ENCODE data around the gene ATL2.

ATL2 gene

DNA sequence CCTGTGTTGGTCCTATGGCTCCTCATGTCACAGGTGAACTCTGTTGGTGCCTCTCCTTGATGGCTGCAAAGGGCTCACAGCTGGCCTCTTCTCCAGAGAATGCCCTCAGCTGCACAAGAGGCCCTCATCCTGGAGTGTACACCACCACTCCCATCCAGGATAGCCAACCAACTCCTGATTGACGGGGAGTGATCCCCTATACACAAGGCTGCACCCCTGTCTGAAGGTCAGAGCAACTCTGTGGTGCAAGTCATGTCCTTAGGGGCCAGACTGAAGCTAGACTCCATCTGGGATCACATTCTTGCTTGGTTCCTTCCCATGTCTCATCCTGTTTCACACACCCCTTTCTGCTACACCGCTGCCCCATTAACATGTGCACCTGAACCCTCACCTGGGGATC is 41.7 kb upstream of the ATL2 start:
- Histone ChIP-seq H3K79me2 (ENCODE audit: low read length) (no peaks in the 10 kb centered on the region), H4K20me1 (ENCODE audit: insufficient read depth, low read length) (no peaks in the 10 kb centered on the region), H3K27me3 (ENCODE audit: low read depth, low read length) (no peaks in the 10 kb centered on the region), H3K9ac (ENCODE audit: low read length) (no peak overlapping the region), H3K4me2 (ENCODE audit: low read length) (no peak overlapping the region; the same call in 1 of the 2 replicates), H3K36me3 (replicated peaks; ENCODE audit: low read depth, low read length) (no peaks in the 10 kb centered on the region), H3K4me3 (ENCODE audit: low read length) (no peak overlapping the region), H3K9me3 (ENCODE audit: insufficient read depth, low read length) (no peaks in the 10 kb centered on the region), H2AFZ (ENCODE audit: low read depth, low read length) (no peak overlapping the region; the same call in 1 of the 2 replicates), H3K4me1 (ENCODE audit: low read length) (peaks cover 8% of the 10 kb centered on the region; the same call in 1 of the 2 replicates), H3K27ac (ENCODE audit: low read length) (no peak overlapping the region)
- TF ChIP-seq, protein P1, sequence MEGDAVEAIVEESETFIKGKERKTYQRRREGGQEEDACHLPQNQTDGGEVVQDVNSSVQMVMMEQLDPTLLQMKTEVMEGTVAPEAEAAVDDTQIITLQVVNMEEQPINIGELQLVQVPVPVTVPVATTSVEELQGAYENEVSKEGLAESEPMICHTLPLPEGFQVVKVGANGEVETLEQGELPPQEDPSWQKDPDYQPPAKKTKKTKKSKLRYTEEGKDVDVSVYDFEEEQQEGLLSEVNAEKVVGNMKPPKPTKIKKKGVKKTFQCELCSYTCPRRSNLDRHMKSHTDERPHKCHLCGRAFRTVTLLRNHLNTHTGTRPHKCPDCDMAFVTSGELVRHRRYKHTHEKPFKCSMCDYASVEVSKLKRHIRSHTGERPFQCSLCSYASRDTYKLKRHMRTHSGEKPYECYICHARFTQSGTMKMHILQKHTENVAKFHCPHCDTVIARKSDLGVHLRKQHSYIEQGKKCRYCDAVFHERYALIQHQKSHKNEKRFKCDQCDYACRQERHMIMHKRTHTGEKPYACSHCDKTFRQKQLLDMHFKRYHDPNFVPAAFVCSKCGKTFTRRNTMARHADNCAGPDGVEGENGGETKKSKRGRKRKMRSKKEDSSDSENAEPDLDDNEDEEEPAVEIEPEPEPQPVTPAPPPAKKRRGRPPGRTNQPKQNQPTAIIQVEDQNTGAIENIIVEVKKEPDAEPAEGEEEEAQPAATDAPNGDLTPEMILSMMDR (IDR thresholded peaks at IDR 0.05; ENCODE audit: low read depth, low read length), result no peak
- no peak for TF ChIP-seq EZH2phosphoT487 (IDR thresholded peaks at IDR 0.05; ENCODE audit: low read depth)

DNA sequence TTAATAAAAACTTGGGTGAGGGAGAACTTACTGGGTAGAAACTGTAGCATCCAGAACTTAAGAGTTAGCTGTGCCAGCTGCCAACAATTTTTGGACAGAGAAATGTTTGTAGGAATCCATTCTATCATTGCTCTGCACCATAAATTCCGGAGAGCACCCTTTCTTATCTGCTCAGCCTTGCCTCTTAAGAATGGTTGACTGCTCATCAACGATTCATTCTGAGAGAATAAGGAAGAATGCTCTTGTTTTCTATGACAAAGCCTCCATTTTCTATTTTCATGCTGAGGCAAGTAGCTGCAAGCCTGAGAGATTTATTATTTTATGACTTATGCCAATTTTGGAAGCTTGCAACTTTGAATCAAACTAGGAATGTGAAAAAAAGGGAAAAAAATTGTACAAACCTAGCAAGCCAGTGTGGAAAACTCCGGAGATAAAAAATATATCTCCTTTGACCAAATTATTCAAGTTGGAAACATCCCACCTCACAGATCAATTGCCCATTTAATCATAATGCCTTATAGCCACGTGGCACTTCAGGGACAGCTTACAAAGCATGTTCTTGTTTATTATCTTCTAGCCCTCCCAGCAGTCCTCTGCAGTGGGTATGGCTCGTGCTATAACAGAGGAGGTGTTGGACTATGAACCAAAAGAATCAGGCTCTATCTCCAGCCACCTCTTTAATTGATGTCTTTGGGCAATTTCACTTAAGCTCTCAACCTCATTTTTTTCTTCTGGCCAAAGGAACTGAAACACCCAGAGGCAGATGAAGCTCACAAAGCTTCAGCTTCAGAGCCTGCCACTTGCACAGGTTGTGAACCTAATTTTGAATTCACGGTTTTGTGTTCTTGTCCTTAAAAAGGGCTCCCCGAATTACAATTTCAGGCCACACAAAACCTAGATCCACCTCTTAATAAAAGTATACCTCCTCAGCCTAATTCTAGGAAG is 40.9 kb upstream of the ATL2 start:
- H3K27ac ChIP-seq (ENCODE audit: low read length), result no peak overlapping the region
- H3K4me1 ChIP-seq (ENCODE audit: low read length), result peaks cover 8% of the 10 kb centered on the region; the same call in 1 of the 2 replicates
- H4K20me1 ChIP-seq (ENCODE audit: insufficient read depth, low read length), result no peaks in the 10 kb centered on the region
- TF ChIP-seq, protein P1 (IDR thresholded peaks at IDR 0.05; ENCODE audit: low read depth, low read length), result no peak
- no peak for TF ChIP-seq EZH2phosphoT487 (IDR thresholded peaks at IDR 0.05; ENCODE audit: low read depth)
- no peak overlapping the region for H3K4me3 ChIP-seq (ENCODE audit: low read length)
- H3K4me2 ChIP-seq (ENCODE audit: low read length), result no peak overlapping the region; the same call in 1 of the 2 replicates
- peak overlapping the region; percentile 46; the same call in 1 of the 2 replicates for H2AFZ ChIP-seq (ENCODE audit: low read depth, low read length)
- H3K27me3 ChIP-seq (ENCODE audit: low read depth, low read length), result no peaks in the 10 kb centered on the region
- peaks cover under 1% of the 10 kb centered on the region; the same call in 1 of the 2 replicates for H3K9me3 ChIP-seq (ENCODE audit: insufficient read depth, low read length)
- no peak overlapping the region for H3K9ac ChIP-seq (ENCODE audit: low read length)
- H3K36me3 ChIP-seq (replicated peaks; ENCODE audit: low read depth, low read length), result no peaks in the 10 kb centered on the region
- no peaks in the 10 kb centered on the region for H3K79me2 ChIP-seq (ENCODE audit: low read length)

- no peaks in the 10 kb centered on the region for H3K79me2 ChIP-seq (ENCODE audit: low read length)
- H3K9me3 ChIP-seq (ENCODE audit: insufficient read depth, low read length), result peaks cover 9% of the 10 kb centered on the region; the same call in 1 of the 2 replicates
- H3K4me3 ChIP-seq (ENCODE audit: low read length), result no peak overlapping the region
- peaks cover 8% of the 10 kb centered on the region; the same call in 1 of the 2 replicates for H3K4me1 ChIP-seq (ENCODE audit: low read length)
- TF ChIP-seq EZH2phosphoT487 (IDR thresholded peaks at IDR 0.05; ENCODE audit: low read depth), result no peak
- TF ChIP-seq, protein P1 (IDR thresholded peaks at IDR 0.05; ENCODE audit: low read depth, low read length), result no peak
- H3K27ac ChIP-seq (ENCODE audit: low read length), result no peak overlapping the region
- no peak overlapping the region for H2AFZ ChIP-seq (ENCODE audit: low read depth, low read length)
- no peak overlapping the region for H3K9ac ChIP-seq (ENCODE audit: low read length)
- no peaks in the 10 kb centered on the region for H3K27me3 ChIP-seq (ENCODE audit: low read depth, low read length)
- no peaks in the 10 kb centered on the region for H4K20me1 ChIP-seq (ENCODE audit: insufficient read depth, low read length)
- H3K4me2 ChIP-seq (ENCODE audit: low read length), result no peak overlapping the region
- no peaks in the 10 kb centered on the region for H3K36me3 ChIP-seq (replicated peaks; ENCODE audit: low read depth, low read length)
Measured at GRCh38 chr2:38416296-38417036, 39.4 kb upstream of the ATL2 start.
